ENCODE measurements around the gene TDRD10. TPM values are rescaled to one million over a fixed set of nuclear protein-coding genes. Genes with fewer than 3 reads are reported as not detected.

TDRD10 gene
- total and polyA plus RNA-seq, 2 donors (not counting 1 experiment from before 2014, with no cell fraction given): under 0.01 TPM; not detected in 1

- no peak for DNase-seq (ENCODE audit: low read depth in 2 of 2)
- Histone ChIP-seq H3K4me1 (ENCODE audit: control insufficient read depth, extremely low read depth, insufficient read depth, low read length) (no peaks in the 10 kb centered on the region), H3K9me3 (ENCODE audit: control insufficient read depth, insufficient read depth, low read depth, low read length) (no peaks in the 10 kb centered on the region), H2AFZ (ENCODE audit: low read length) (no peak overlapping the region), H3K36me3 (ENCODE audit: control insufficient read depth, insufficient read depth, low read length) (no peaks in the 10 kb centered on the region), H4K20me1 (ENCODE audit: control insufficient read depth, extremely low read depth, insufficient read depth, low read length) (no peaks in the 10 kb centered on the region), H3K9ac (ENCODE audit: insufficient read depth, low read length) (no peak overlapping the region), H3K27me3 (ENCODE audit: control insufficient read depth, insufficient read depth, low read length) (peaks cover 60% of the 10 kb centered on the region), H3K4me3 (replicated peaks in 1 of 4; ENCODE audit: control extremely low read depth in 1 of 4, insufficient read depth in 1 of 4, low read depth in 3 of 4, low read length in 4 of 4) (no peak overlapping the region), H3K4me2 (ENCODE audit: extremely low read depth, insufficient read depth, low read length) (no peak overlapping the region), H3K27ac (ENCODE audit: insufficient read depth, low read length) (no peak overlapping the region), H3K79me2 (ENCODE audit: control insufficient read depth, insufficient read depth, low read length) (no peaks in the 10 kb centered on the region)
- no peak for TF ChIP-seq CTCF (conservative IDR thresholded peaks at IDR 0.05 in 1 of 2, IDR thresholded peaks at IDR 0.05 in 1 of 2; ENCODE audit: low read depth in 1 of 2, low read length in 2 of 2)
- TF ChIP-seq EZH2 (IDR thresholded peaks at IDR 0.05; ENCODE audit: low read length, missing control alignments): peak; percentile 2
Measured at GRCh38 chr1:154503898-154504297, 1.9 kb downstream of the TDRD10 start.

- H3K4me2 ChIP-seq (ENCODE audit: extremely low read depth, insufficient read depth, low read length): no peak overlapping the region
- no peaks in the 10 kb centered on the region for H4K20me1 ChIP-seq (ENCODE audit: control insufficient read depth, extremely low read depth, insufficient read depth, low read length)
- no peak overlapping the region for H3K4me3 ChIP-seq (replicated peaks in 1 of 4; ENCODE audit: control extremely low read depth in 1 of 4, insufficient read depth in 1 of 4, low read depth in 3 of 4, low read length in 4 of 4)
- H3K4me1 ChIP-seq (ENCODE audit: control insufficient read depth, extremely low read depth, insufficient read depth, low read length): no peaks in the 10 kb centered on the region
- no peak for TF ChIP-seq EZH2 (IDR thresholded peaks at IDR 0.05; ENCODE audit: low read length, missing control alignments)
- no peak for TF ChIP-seq CTCF (conservative IDR thresholded peaks at IDR 0.05 in 1 of 2, IDR thresholded peaks at IDR 0.05 in 1 of 2; ENCODE audit: low read depth in 1 of 2, low read length in 2 of 2)
- H3K36me3 ChIP-seq (ENCODE audit: control insufficient read depth, insufficient read depth, low read length): no peaks in the 10 kb centered on the region
- no peaks in the 10 kb centered on the region for H3K9me3 ChIP-seq (ENCODE audit: control insufficient read depth, insufficient read depth, low read depth, low read length)
- H3K79me2 ChIP-seq (ENCODE audit: control insufficient read depth, insufficient read depth, low read length): no peaks in the 10 kb centered on the region
- peaks cover 9% of the 10 kb centered on the region for H3K27me3 ChIP-seq (ENCODE audit: control insufficient read depth, insufficient read depth, low read length)
- no peak overlapping the region for H3K9ac ChIP-seq (ENCODE audit: insufficient read depth, low read length)
- no peak overlapping the region for H2AFZ ChIP-seq (ENCODE audit: low read length)
- H3K27ac ChIP-seq (ENCODE audit: insufficient read depth, low read length): no peak overlapping the region
- no peak for DNase-seq (ENCODE audit: low read depth in 2 of 2)
Measured at GRCh38 chr1:154512760-154513159, 10.7 kb downstream of the TDRD10 start.

GRCh38 chr1:154514066-154514553 is 12.1 kb downstream of the TDRD10 start:
- no peak overlapping the region for H3K4me3 ChIP-seq (replicated peaks in 1 of 4; ENCODE audit: control extremely low read depth in 1 of 4, insufficient read depth in 1 of 4, low read depth in 3 of 4, low read length in 4 of 4)
- H4K20me1 ChIP-seq (ENCODE audit: control insufficient read depth, extremely low read depth, insufficient read depth, low read length): no peaks in the 10 kb centered on the region
- no peak overlapping the region for H2AFZ ChIP-seq (ENCODE audit: low read length)
- H3K9ac ChIP-seq (ENCODE audit: insufficient read depth, low read length): no peak overlapping the region
- no peak overlapping the region for H3K4me2 ChIP-seq (ENCODE audit: extremely low read depth, insufficient read depth, low read length)
- no peak overlapping the region for H3K27ac ChIP-seq (ENCODE audit: insufficient read depth, low read length)
- H3K79me2 ChIP-seq (ENCODE audit: control insufficient read depth, insufficient read depth, low read length): no peaks in the 10 kb centered on the region
- H3K36me3 ChIP-seq (ENCODE audit: control insufficient read depth, insufficient read depth, low read length): no peaks in the 10 kb centered on the region
- no peak for DNase-seq (ENCODE audit: low read depth in 2 of 2)
- H3K9me3 ChIP-seq (ENCODE audit: control insufficient read depth, insufficient read depth, low read depth, low read length): no peaks in the 10 kb centered on the region
- no peak for TF ChIP-seq CTCF (conservative IDR thresholded peaks at IDR 0.05 in 1 of 2, IDR thresholded peaks at IDR 0.05 in 1 of 2; ENCODE audit: low read depth in 1 of 2, low read length in 2 of 2)
- no peak for TF ChIP-seq EZH2 (IDR thresholded peaks at IDR 0.05; ENCODE audit: low read length, missing control alignments)
- no peaks in the 10 kb centered on the region for H3K4me1 ChIP-seq (ENCODE audit: control insufficient read depth, extremely low read depth, insufficient read depth, low read length)
- H3K27me3 ChIP-seq (ENCODE audit: control insufficient read depth, insufficient read depth, low read length): peaks cover 4% of the 10 kb centered on the region

All from fibroblast of lung (primary cell).